Lung (tissue), 12 donors: ENCODE data around the gene TMEM72. TPM values are rescaled to one million over a fixed set of nuclear protein-coding genes. Genes with fewer than 3 reads are reported as not detected.
A peak's percentile ranks its signal among the peaks of the same experiment; 100 is the strongest.

ENCODE experiments used
- ATAC-seq: fragments of 200-7000 bp; cut with Tn5 transposase; one replicate; pipeline ENCODE4 v1.9.1; 2020; ENCODE audit warnings: moderate number of reproducible peaks; ENCODE audit not compliant: insufficient read depth, low FRiP score
- DNase-seq, 3 donors: peaks; one replicate each; pipeline ENCODE4 v3.0.0-alpha.2; 2013 to 2017
- H3K27ac ChIP-seq, 2 donors: one replicate each; pipeline ENCODE4 v1.5.1; 2013; ENCODE audit warnings: mild to moderate bottlenecking in 2 of 2, moderate library complexity in 2 of 2, control low read depth in 1 of 2, inconsistent platforms in 1 of 2, low read depth in 1 of 2, low read length in 1 of 2
- H3K27me3 ChIP-seq, 3 donors: one replicate each; pipeline ENCODE4 v1.5.1; 2013; ENCODE audit warnings: low read length in 2 of 3; ENCODE audit not compliant: control insufficient read depth in 3 of 3, insufficient read depth in 3 of 3
- H3K36me3 ChIP-seq, 4 donors: one replicate each; pipeline ENCODE4 v1.5.1; 2013; ENCODE audit warnings: low read length in 4 of 4, mild to moderate bottlenecking in 1 of 4, moderate library complexity in 1 of 4; ENCODE audit not compliant: control insufficient read depth in 4 of 4, insufficient read depth in 4 of 4
- H3K4me1 ChIP-seq, 5 donors: one replicate each; pipeline ENCODE4 v1.5.1; 2013; ENCODE audit warnings: low read length in 5 of 5, mild to moderate bottlenecking in 2 of 5, moderate library complexity in 1 of 5; ENCODE audit not compliant: control insufficient read depth in 5 of 5, insufficient read depth in 5 of 5
- H3K4me3 ChIP-seq: one replicate; pipeline ENCODE4 v1.5.1; 2013; ENCODE audit warnings: mild to moderate bottlenecking, control low read depth, moderate library complexity
- H3K9ac ChIP-seq, 2 donors: one replicate each; pipeline ENCODE4 v1.5.1; 2013; ENCODE audit warnings: low read length in 2 of 2, control low read depth in 1 of 2; ENCODE audit not compliant: insufficient read depth in 1 of 2
- H3K9me3 ChIP-seq, 4 donors: one replicate each; pipeline ENCODE4 v1.5.1; 2013; ENCODE audit warnings: low read length in 3 of 4, mild to moderate bottlenecking in 1 of 4, moderate library complexity in 1 of 4; ENCODE audit not compliant: control insufficient read depth in 4 of 4, insufficient read depth in 3 of 4
- CTCF ChIP-seq: IDR thresholded peaks from 2 replicates; pipeline ENCODE4 v1.5.1; 2012; ENCODE audit warnings: mild to moderate bottlenecking; ENCODE audit errors: control extremely low read depth, extremely low read depth
- WGBS, 2 donors: extraction: QIAGEN DNeasy Blood & Tissue Kit; methylation state at CpG; one replicate each; pipeline ENCODE4 v1.1.7; 2013; 5-methylcytosine and 5-hydroxymethylcytosine counted together
- polyA plus RNA-seq, 2 donors: library from polyadenylated mRNA; stranded (reverse); fragments of 200-250 nt; gene quantifications; one replicate each; pipeline ENCODE4 v1.2.1, GENCODE V29; 2013
- total RNA-seq, 2 donors: library from RNA; depleted of rRNA in 1 of 2; stranded (reverse); fragments of >200 nt in 1 of 2; gene quantifications; one replicate each; pipeline ENCODE4 v1.2.1, GENCODE V29; 2014 to 2021
- donor health status: control.
- donor health status: control.
- donor health status: Bipolar disorder and iron deficiency.
- donor health status: healthy.
- donor health status: DM: yes; HTN: yes; CAD: no.

Gene TMEM72
- total and polyA plus RNA-seq, 4 donors, result 0.02 to 0.11 (median 0.04) TPM; not detected in 1

- H3K4me3 ChIP-seq, result no peak overlapping the region
- DNase-seq (peak; percentile 47 to 61 (median 61)), ATAC-seq (no peak)
- TF ChIP-seq CTCF, result no peak
- H3K27ac ChIP-seq, result no peak overlapping the region
- H3K36me3 ChIP-seq, result no peaks in the 10 kb centered on the region
- H3K27me3 ChIP-seq, result no peaks in the 10 kb centered on the region
- WGBS, 2 donors, result 54 to 62% methylated on average over 7 of the region's 7 CpGs
- peaks cover 0 to 2% (median 0%) of the 10 kb centered on the region in 4 donors for H3K9me3 ChIP-seq
- peaks cover 0 to 6% (median 0%) of the 10 kb centered on the region in 5 donors for H3K4me1 ChIP-seq
- no peak overlapping the region for H3K9ac ChIP-seq
Observed at GRCh38 chr10:44925224-44925623, 14.1 kb downstream of the TMEM72 start.

DNA sequence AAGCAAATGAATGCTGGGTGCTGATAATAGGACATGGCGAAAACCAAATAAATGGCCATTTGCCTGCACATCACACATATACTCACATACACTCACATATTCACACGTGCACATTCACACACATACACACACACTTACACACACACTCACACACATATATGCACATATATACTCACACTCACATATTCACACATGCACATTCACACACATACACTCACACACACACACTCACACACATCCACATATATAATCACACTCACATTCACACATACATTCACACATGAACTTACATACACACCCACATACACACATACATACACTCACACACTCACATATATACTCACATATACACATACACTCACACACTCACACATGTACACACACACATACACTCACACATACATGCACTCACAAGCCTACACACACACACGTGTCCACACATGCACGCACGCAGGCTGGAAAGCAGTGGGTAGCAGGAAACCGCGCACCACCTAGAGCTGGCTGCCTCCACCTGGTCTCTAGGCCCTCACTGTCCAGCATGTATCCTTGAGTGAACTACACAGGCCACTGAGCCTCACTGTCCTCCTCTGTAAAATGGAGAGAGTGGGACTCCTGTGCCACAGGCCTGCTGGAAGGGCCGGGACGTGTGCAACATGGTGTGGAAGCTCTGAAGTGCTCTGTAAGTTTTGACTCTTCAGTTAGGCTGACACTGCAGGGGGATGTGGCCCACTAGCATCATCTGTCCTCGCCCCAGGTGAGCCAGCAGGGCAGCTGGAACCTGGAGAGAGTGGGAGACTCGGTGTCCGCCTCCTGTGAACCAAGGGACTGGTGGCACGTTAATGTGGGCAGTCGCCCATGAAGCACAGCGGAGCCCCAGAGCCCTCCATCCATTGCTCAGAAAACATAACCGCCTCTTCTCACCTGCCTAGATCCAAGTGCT lies 14.9 kb downstream of the TMEM72 start:
- TF ChIP-seq CTCF, result no peak
- Histone ChIP-seq H3K27ac (no peak overlapping the region), H3K36me3 (no peaks in the 10 kb centered on the region), H3K27me3 (no peaks in the 10 kb centered on the region), H3K4me3 (no peak overlapping the region), H3K9ac (no peak overlapping the region), H3K9me3 (peaks cover 0 to under 1% (median 0%) of the 10 kb centered on the region in 4 donors), H3K4me1 (peaks cover 0 to 6% (median 0%) of the 10 kb centered on the region in 5 donors)
- 96 to 97% methylated on average over 16 of the region's 16 CpGs for WGBS, 2 donors
- ATAC-seq (no peak), DNase-seq (no peak)

DNA sequence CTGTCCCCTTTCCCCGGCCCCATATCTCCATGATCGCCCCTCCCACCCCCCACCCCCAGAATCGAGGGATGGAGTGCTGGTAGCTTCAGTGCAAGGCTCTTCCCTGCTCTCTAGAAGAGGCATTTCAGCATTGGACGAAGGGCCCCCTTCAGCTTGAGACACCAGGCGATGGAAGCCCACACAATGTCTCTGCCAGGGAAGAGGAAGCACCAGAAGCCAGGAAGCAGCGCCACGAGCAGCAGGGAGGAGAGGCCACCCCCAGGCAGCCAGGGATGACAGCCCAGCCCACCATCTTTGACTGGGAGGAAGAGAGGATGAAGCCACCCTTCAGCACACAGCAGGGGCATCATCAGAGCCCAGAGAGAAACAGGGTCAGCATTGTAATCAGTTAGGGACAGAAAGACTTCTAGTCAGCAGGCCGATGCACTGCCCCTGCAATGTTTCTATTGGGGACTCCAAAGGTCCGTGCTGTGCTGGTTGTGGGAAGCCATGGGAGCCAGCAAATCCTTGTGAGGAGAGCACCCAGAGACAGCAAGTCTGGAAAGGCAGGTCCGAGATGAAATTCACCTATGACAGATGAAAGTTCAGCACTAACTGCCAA lies 15.7 kb downstream of the TMEM72 start:
- TF ChIP-seq CTCF, result no peak
- Histone ChIP-seq H3K4me1 (peaks cover 0 to 6% (median 0%) of the 10 kb centered on the region in 5 donors), H3K36me3 (no peaks in the 10 kb centered on the region), H3K27ac (no peak overlapping the region), H3K27me3 (no peaks in the 10 kb centered on the region), H3K4me3 (no peak overlapping the region), H3K9ac (no peak overlapping the region), H3K9me3 (no peaks in the 10 kb centered on the region)
- 38 to 62% methylated on average over 9 to 10 of the region's 10 CpGs for WGBS, 2 donors
- no peak for DNase-seq
- no peak for ATAC-seq
